ENCODE results near the gene PDCD5. TPM values are rescaled to one million over a fixed set of nuclear protein-coding genes. Genes with fewer than 3 reads are reported as not detected.
"Not testable (repeated sequence)": the region's sequence is repeated elsewhere in the genome, so short reads cannot be mapped to it uniquely, and the experiment has no call there.

PDCD5 gene
- total RNA-seq, 5 donors from 2014 or later (not counting 1 experiment from before 2014, with no cell fraction given), result 21.8 to 69.9 (median 62.5) TPM

DNA sequence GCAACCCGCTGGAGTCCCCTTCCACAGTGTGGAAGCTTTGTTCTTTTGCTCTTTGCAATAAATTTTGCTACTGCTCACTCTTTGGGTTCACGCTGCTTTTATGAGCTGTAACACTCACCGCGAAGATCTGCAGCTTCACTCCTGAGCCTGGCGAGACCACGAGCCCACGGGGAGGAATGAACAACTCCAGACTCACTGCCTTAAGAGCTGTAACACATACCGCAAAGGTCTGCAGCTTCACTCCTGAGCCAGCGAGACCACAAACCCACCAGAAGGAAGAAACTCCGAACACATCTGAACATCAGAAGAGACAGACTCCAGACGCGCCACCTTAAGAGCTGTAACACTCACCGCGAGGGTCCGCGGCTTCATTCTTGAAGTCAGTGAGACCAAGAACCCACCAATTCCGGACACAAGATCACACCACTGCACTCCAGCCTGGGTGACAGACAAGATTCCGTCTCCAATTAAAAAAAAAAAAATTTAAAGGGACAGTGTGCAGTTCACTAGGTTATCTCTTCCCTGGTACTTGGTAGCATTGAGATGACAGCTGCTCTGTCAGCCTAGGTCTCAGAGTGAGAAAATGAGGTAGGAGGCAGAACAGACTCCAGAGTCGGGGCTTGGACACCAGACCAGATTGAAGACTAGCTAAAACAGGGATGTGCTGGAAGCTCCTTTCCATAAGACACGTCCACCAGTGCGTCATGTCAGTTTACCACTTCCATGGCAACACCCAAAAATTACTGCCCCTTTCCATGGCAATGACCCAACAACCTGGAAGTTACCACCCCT, 8.1 kb upstream of the PDCD5 start:
- ChIA-PET POLR2A (interaction anchor here in 1 of 2 donors (0.5 kb wide), 1 partner anchor 8 kb away, joined by 4 read pairs; the partner anchor contains the start of gene PDCD5), CTCF (interaction anchor here (0.6 to 1.1 kb wide), 4 partner anchors 46 to 1679 kb away, joined by 3 to 4 read pairs (median 4); no protein-coding TSS in a partner anchor)
- not testable (repeated sequence) for H3K36me3 ChIP-seq (ENCODE audit: control insufficient read depth in 2 of 2, extremely low read depth in 1 of 2, insufficient read depth in 1 of 2, low read length in 1 of 2); H3K9me3 Mint-ChIP-seq; H3K9me3 ChIP-seq; H3K27ac ChIP-seq (ENCODE audit: low read length); H3K36me3 Mint-ChIP-seq
- WGBS (ENCODE audit: insufficient coverage), result 37% methylated on average over 6 of the region's 21 CpGs
- H3K27ac Mint-ChIP-seq, result peak overlapping the region in 1 of 2 donors; percentile 85
- peaks cover 13 to 21% (median 16%) of the 10 kb centered on the region in 3 donors for H3K4me1 Mint-ChIP-seq
- peaks cover 6 to 13% of the 10 kb centered on the region in 2 donors for H3K27me3 Mint-ChIP-seq
- ATAC-seq (replicated peaks in 1 of 4) (peak in 2 of 4 experiments; percentile 55 to 63), DNase-seq (peak in 4 of 35 experiments; percentile 7 to 12 (median 10))
- H3K4me3 ChIP-seq (ENCODE audit: control insufficient read depth in 1 of 2, extremely low read depth in 1 of 2, low read length in 1 of 2), result peak overlapping the region; percentile 23 to 54
- peaks cover 0 to 21% of the 10 kb centered on the region in 2 experiments for H3K27me3 ChIP-seq (replicated peaks in 1 of 2; ENCODE audit: control insufficient read depth in 2 of 2, extremely low read depth in 1 of 2, insufficient read depth in 2 of 2, low read length in 1 of 2)
- peaks cover 2 to 18% of the 10 kb centered on the region in 2 experiments for H3K4me1 ChIP-seq (ENCODE audit: control insufficient read depth in 1 of 2, extremely low read depth in 1 of 2, insufficient read depth in 2 of 2, low read length in 2 of 2)
- peak overlapping the region; percentile 68 to 89 (median 76) for H3K4me3 Mint-ChIP-seq

DNA sequence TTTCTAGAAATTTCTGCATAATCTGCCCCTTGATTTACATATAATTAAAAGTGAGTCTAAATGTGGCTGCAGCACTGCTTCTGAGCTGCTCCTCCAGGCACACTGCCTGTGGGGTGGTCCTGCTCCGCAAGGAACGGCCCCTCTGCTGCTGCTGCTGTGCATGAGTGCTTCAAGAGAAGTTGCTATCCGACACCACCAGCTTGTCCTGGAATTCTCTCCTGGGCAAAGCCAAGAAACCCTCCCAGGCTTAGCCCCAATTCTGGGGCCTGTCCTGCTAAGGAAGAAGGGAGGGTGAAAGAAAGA, 7.5 kb upstream of the PDCD5 start:
- Histone ChIP-seq H3K27me3 (replicated peaks in 1 of 2; ENCODE audit: control insufficient read depth in 2 of 2, extremely low read depth in 1 of 2, insufficient read depth in 2 of 2, low read length in 1 of 2) (peaks cover 0 to 20% of the 10 kb centered on the region in 2 experiments), H3K9me3 (no peaks in the 10 kb centered on the region), H3K4me3 (ENCODE audit: control insufficient read depth in 1 of 2, extremely low read depth in 1 of 2, low read length in 1 of 2) (no peak overlapping the region), H3K36me3 (ENCODE audit: control insufficient read depth in 2 of 2, extremely low read depth in 1 of 2, insufficient read depth in 1 of 2, low read length in 1 of 2) (no peaks in the 10 kb centered on the region), H3K4me1 (ENCODE audit: control insufficient read depth in 1 of 2, extremely low read depth in 1 of 2, insufficient read depth in 2 of 2, low read length in 2 of 2) (peaks cover 2 to 18% of the 10 kb centered on the region in 2 experiments), H3K27ac (ENCODE audit: low read length) (no peak overlapping the region)
- ChIA-PET CTCF (interaction anchor here in 1 of 2 donors (0.6 to 1.1 kb wide), 2 partner anchors 46 to 235 kb away, joined by 3 to 4 read pairs; no protein-coding TSS in a partner anchor), POLR2A (no interaction called here)
- Mint-ChIP-seq H3K4me3 (peak overlapping the region; percentile 25 to 89 (median 68)), H3K27ac (no peak overlapping the region), H3K4me1 (peaks cover 13 to 21% (median 16%) of the 10 kb centered on the region in 3 donors), H3K36me3 (no peaks in the 10 kb centered on the region), H3K9me3 (no peaks in the 10 kb centered on the region), H3K27me3 (peaks cover 6 to 13% of the 10 kb centered on the region in 2 donors)
- DNase-seq (no peak), ATAC-seq (replicated peaks in 1 of 4) (no peak)
- WGBS (ENCODE audit: insufficient coverage), result 100% methylated on average over 2 of the region's 3 CpGs

DNA sequence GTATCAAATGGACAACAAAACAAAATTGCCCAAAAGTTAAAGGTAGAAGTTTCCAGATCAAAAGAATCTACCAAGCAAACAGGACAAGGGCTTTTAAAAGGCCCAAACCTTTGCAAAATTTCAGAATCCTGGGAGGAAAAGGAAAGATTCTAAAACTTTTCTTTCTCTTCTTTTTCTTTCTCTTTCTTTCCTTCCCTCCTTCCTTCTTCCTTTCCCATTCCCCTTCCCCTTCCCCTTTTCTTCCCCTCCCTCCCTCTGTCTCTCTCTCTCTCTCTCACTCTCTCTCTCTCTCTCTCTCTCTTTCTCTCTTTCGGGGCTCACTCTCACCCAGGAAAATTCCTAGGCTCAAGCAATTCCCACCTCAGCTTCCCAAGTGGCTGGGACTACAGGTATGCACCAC, 4.2 kb upstream of the PDCD5 start:
- ChIA-PET CTCF (no interaction called here), POLR2A (no interaction called here)
- no peak overlapping the region for H3K4me3 ChIP-seq (ENCODE audit: control insufficient read depth in 1 of 2, extremely low read depth in 1 of 2, low read length in 1 of 2)
- no peaks in the 10 kb centered on the region for H3K27me3 ChIP-seq (replicated peaks in 1 of 2; ENCODE audit: control insufficient read depth in 2 of 2, extremely low read depth in 1 of 2, insufficient read depth in 2 of 2, low read length in 1 of 2)
- no peak for ATAC-seq (replicated peaks in 1 of 4)
- no peaks in the 10 kb centered on the region for H3K36me3 Mint-ChIP-seq
- no peak overlapping the region for H3K4me3 Mint-ChIP-seq
- no peak overlapping the region for H3K27ac ChIP-seq (ENCODE audit: low read length)
- peaks cover 15 to 18% (median 16%) of the 10 kb centered on the region in 3 donors for H3K4me1 Mint-ChIP-seq
- no peak overlapping the region for H3K27ac Mint-ChIP-seq
- H3K9me3 Mint-ChIP-seq, result no peaks in the 10 kb centered on the region
- H3K27me3 Mint-ChIP-seq, result peaks cover 0 to 3% of the 10 kb centered on the region in 2 donors
- H3K9me3 ChIP-seq, result no peaks in the 10 kb centered on the region
- no CpG with 5 or more reads among the region's 1 CpG for WGBS (ENCODE audit: insufficient coverage)
- DNase-seq, result no peak
- peaks cover 2 to 23% of the 10 kb centered on the region in 2 experiments for H3K4me1 ChIP-seq (ENCODE audit: control insufficient read depth in 1 of 2, extremely low read depth in 1 of 2, insufficient read depth in 2 of 2, low read length in 2 of 2)
- no peaks in the 10 kb centered on the region for H3K36me3 ChIP-seq (ENCODE audit: control insufficient read depth in 2 of 2, extremely low read depth in 1 of 2, insufficient read depth in 1 of 2, low read length in 1 of 2)

DNA sequence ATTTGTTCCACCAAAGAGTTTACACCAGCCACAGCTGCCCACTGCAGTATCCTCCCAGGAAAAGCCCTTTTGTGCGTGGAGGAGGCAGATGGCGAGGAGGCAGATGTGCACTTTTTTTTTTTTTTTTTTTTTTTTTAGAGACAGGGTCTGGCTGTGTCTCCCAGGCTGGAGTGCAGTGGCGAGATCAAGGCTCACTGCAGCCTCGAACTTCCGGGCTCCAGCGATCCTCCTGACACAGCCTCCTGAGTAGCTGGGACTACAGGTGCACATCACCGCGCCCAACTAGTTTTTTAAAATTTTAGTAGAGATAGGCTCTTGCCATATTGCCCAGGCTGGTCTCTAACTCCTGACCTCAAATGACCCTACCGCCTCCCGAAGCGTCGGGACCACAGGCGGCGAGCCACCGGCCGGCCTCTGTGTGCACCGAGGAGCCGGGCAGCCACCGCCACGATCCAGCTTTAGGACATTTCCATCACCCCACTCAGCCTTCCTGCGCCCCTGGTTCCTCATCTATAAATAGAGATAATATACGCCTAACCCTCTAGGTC, 563 bp upstream of the PDCD5 start:
- WGBS (ENCODE audit: insufficient coverage), result 23% methylated on average over 20 of the region's 22 CpGs
- H3K36me3 Mint-ChIP-seq, result peaks cover 11% of the 10 kb centered on the region
- POLR2A ChIA-PET, result interaction anchor here in 1 of 2 donors (0.7 kb wide), 1 partner anchor 595 kb away, joined by 11 read pairs; no protein-coding TSS in a partner anchor
- no peak for DNase-seq
- no peaks in the 10 kb centered on the region for H3K9me3 Mint-ChIP-seq
- Histone ChIP-seq H3K36me3 (ENCODE audit: control insufficient read depth in 2 of 2, extremely low read depth in 1 of 2, insufficient read depth in 1 of 2, low read length in 1 of 2) (peaks cover 0 to 10% of the 10 kb centered on the region in 2 donors), H3K27me3 (replicated peaks in 1 of 2; ENCODE audit: control insufficient read depth in 2 of 2, extremely low read depth in 1 of 2, insufficient read depth in 2 of 2, low read length in 1 of 2) (no peaks in the 10 kb centered on the region), H3K9me3 (no peaks in the 10 kb centered on the region), H3K4me1 (ENCODE audit: control insufficient read depth in 1 of 2, extremely low read depth in 1 of 2, insufficient read depth in 2 of 2, low read length in 2 of 2) (peaks cover 11 to 19% of the 10 kb centered on the region in 2 experiments), H3K4me3 (ENCODE audit: control insufficient read depth in 1 of 2, extremely low read depth in 1 of 2, low read length in 1 of 2) (peak overlapping the region; percentile 67 to 72), H3K27ac (ENCODE audit: low read length) (peak overlapping the region; percentile 47)
- peak overlapping the region; percentile 84 to 95 (median 93) for H3K4me3 Mint-ChIP-seq
- ATAC-seq (replicated peaks in 1 of 4), result peak in 1 of 4 experiments; percentile 14
- CTCF ChIA-PET, result interaction anchor here (1.0 kb wide), 2 partner anchors 17 to 167 kb away, joined by 3 to 8 read pairs; no protein-coding TSS in a partner anchor
- H3K4me1 Mint-ChIP-seq, result peaks cover 19 to 35% (median 31%) of the 10 kb centered on the region in 3 donors
- H3K27ac Mint-ChIP-seq, result peak overlapping the region; percentile 88 to 96
- peaks cover 0 to 1% of the 10 kb centered on the region in 2 donors for H3K27me3 Mint-ChIP-seq

DNA sequence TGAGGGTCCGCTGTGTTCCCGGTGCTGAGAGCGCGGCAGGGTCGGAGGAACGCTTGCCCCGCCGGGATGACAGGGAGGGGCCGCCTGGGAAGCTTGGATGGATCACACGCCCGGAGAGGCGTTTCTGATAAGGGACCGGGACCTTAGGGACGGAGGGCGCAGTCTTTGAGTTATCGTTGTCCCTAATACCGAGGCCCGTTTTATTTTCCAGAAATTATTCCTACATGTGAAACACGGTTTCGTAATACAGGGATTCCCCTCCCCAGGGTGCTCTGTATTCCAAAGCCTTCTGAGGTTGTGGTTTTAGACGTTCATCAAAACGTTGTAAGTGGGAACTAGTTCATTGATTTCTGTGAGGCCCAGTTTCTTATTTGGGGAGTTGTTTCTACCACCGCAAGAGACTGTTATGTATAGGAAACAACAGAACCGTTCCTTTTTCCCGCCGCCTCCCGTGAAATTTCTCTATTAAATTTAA, 752 bp downstream of the PDCD5 start:
- peaks cover 22% of the 10 kb centered on the region for H3K36me3 Mint-ChIP-seq
- H3K27ac Mint-ChIP-seq, result peak overlapping the region in 1 of 2 donors; percentile 61
- H3K27ac ChIP-seq (ENCODE audit: low read length), result no peak overlapping the region
- DNase-seq (peak in 1 of 35 experiments; percentile 31), ATAC-seq (replicated peaks in 1 of 4) (no peak)
- H3K27me3 ChIP-seq (replicated peaks in 1 of 2; ENCODE audit: control insufficient read depth in 2 of 2, extremely low read depth in 1 of 2, insufficient read depth in 2 of 2, low read length in 1 of 2), result no peaks in the 10 kb centered on the region
- H3K9me3 Mint-ChIP-seq, result no peaks in the 10 kb centered on the region
- peaks cover 0 to 22% of the 10 kb centered on the region in 2 donors for H3K36me3 ChIP-seq (ENCODE audit: control insufficient read depth in 2 of 2, extremely low read depth in 1 of 2, insufficient read depth in 1 of 2, low read length in 1 of 2)
- H3K4me3 Mint-ChIP-seq, result peak overlapping the region; percentile 80 to 84 (median 82)
- ChIA-PET CTCF (no interaction called here), POLR2A (no interaction called here)
- peak overlapping the region; percentile 72 for H3K4me3 ChIP-seq (ENCODE audit: control insufficient read depth in 1 of 2, extremely low read depth in 1 of 2, low read length in 1 of 2)
- H3K4me1 Mint-ChIP-seq, result peaks cover 32 to 47% (median 43%) of the 10 kb centered on the region in 3 donors
- peaks cover 0 to 1% of the 10 kb centered on the region in 2 donors for H3K27me3 Mint-ChIP-seq
- no peaks in the 10 kb centered on the region for H3K9me3 ChIP-seq
- peaks cover 19 to 24% of the 10 kb centered on the region in 2 experiments for H3K4me1 ChIP-seq (ENCODE audit: control insufficient read depth in 1 of 2, extremely low read depth in 1 of 2, insufficient read depth in 2 of 2, low read length in 2 of 2)
- WGBS (ENCODE audit: insufficient coverage), result 0% methylated on average over 16 of the region's 27 CpGs

DNA sequence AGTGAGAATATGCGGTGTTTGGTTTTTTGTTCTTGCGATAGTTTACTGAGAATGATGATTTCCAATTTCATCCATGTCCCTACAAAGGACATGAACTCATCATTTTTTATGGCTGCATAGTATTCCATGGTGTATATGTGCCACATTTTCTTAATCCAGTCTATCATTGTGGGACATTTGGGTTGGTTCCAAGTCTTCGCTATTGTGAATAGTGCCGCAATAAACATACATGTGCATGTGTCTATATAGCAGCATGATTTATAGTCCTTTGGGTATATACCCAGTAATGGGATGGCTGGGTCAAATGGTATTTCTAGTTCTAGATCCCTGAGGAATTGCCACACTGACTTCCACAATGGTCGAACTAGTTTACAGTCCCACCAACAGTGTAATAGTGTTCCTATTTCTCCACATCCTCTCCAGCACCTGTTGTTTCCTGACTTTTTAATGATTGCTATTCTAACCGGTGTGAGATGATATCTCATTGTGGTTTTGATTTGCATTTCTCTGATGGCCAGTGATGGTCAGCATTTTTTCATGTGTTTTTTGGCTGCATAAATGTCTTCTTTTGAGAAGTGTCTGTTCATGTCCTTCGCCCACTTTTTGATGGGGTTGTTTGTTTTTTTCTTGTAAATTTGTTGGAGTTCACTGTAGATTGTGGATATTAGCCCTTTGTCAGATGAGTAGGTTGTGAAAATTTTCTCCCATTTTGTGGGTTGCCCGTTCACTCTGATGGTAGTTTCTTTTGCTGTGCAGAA, 6.9 kb downstream of the PDCD5 start:
- H3K9me3 Mint-ChIP-seq; POLR2A ChIA-PET; H3K27ac Mint-ChIP-seq; H3K4me3 ChIP-seq (ENCODE audit: control insufficient read depth in 1 of 2, extremely low read depth in 1 of 2, low read length in 1 of 2); H3K27ac ChIP-seq (ENCODE audit: low read length); H3K4me3 Mint-ChIP-seq; H3K9me3 ChIP-seq; ATAC-seq (replicated peaks in 1 of 4); DNase-seq; CTCF ChIA-PET; H3K27me3 ChIP-seq (replicated peaks in 1 of 2; ENCODE audit: control insufficient read depth in 2 of 2, extremely low read depth in 1 of 2, insufficient read depth in 2 of 2, low read length in 1 of 2); H3K27me3 Mint-ChIP-seq: not testable (repeated sequence)
- Mint-ChIP-seq H3K36me3 (peaks cover 54% of the 10 kb centered on the region), H3K4me1 (peaks cover 30 to 34% (median 33%) of the 10 kb centered on the region in 3 donors)
- H3K36me3 ChIP-seq (ENCODE audit: control insufficient read depth in 2 of 2, extremely low read depth in 1 of 2, insufficient read depth in 1 of 2, low read length in 1 of 2), result peaks cover 0 to 27% of the 10 kb centered on the region in 2 donors
- WGBS (ENCODE audit: insufficient coverage), result no CpG with 5 or more reads among the region's 8 CpGs
- peaks cover 0 to 19% of the 10 kb centered on the region in 2 experiments for H3K4me1 ChIP-seq (ENCODE audit: control insufficient read depth in 1 of 2, extremely low read depth in 1 of 2, insufficient read depth in 2 of 2, low read length in 2 of 2)

Data from T-cell (primary cell).